ENCODE measurements around the gene ZNF117.
"Not testable (repeated sequence)": the region's sequence is repeated elsewhere in the genome, so short reads cannot be mapped to it uniquely, and the experiment has no call there.

DNA sequence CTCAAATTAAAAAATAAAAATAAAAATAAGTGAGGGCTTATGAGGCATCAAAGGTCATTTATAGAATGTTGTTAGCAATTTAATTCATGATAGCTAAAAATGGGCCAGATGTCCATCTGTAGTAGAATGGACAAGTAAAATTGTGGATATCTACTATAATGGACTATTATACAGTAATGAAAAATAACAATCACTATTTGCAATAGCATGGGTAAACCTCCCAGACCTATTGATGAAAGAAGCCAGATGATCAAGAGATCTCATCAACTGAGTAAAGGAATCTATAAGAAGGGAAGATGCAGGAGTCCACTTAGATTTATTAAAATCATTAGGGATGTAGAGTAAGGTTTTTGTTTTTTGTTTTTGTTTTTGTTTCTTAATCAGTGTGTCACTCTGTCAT is 44.6 kb upstream of the ZNF117 start:
- TF ChIP-seq, protein P1, sequence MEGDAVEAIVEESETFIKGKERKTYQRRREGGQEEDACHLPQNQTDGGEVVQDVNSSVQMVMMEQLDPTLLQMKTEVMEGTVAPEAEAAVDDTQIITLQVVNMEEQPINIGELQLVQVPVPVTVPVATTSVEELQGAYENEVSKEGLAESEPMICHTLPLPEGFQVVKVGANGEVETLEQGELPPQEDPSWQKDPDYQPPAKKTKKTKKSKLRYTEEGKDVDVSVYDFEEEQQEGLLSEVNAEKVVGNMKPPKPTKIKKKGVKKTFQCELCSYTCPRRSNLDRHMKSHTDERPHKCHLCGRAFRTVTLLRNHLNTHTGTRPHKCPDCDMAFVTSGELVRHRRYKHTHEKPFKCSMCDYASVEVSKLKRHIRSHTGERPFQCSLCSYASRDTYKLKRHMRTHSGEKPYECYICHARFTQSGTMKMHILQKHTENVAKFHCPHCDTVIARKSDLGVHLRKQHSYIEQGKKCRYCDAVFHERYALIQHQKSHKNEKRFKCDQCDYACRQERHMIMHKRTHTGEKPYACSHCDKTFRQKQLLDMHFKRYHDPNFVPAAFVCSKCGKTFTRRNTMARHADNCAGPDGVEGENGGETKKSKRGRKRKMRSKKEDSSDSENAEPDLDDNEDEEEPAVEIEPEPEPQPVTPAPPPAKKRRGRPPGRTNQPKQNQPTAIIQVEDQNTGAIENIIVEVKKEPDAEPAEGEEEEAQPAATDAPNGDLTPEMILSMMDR (IDR thresholded peaks at IDR 0.05): not testable (repeated sequence)
- not testable (repeated sequence) for TF ChIP-seq POLR2A (IDR thresholded peaks at IDR 0.05)

Measured in testis (tissue), 2 donors.